OCI-LY7 (cell line): ENCODE measurements around the gene DNM3. TPM values are rescaled to one million over a fixed set of nuclear protein-coding genes. Genes with fewer than 3 reads are reported as not detected.
"Not testable (repeated sequence)": the region's sequence is repeated elsewhere in the genome, so short reads cannot be mapped to it uniquely, and the experiment has no call there.

ENCODE experiments used
- BruUV-seq: library from RNA; stranded (reverse); fragments of 400-500 nt; replicated peaks from 2 replicates; lab custom pipeline; 2021; lab: Mats Ljungman, UMichigan
- CTCF ChIA-PET: fragments of 300-600 bp; sonication (Branson Sonifier 250); formaldehyde crosslinking; loops from one replicate; lab custom pipeline; 2022; ENCODE audit warnings: antibody characterized with exemption; ENCODE audit not compliant: unreplicated experiment; lab: Charles Lee
- POLR2A ChIA-PET: fragments of 300-600 bp; sonication (Branson Sonifier 250); formaldehyde crosslinking; loops from one replicate; lab custom pipeline; 2022; ENCODE audit warnings: antibody characterized with exemption; lab: Charles Lee
- DNase-seq: peaks from one replicate; pipeline ENCODE4 v3.0.0-alpha.2; 2015; ENCODE audit warnings: low spot score
- H2AFZ ChIP-seq: fragments of 200-600 bp; sonication (generic), shearing (Covaris generic); 2 replicates; pipeline ENCODE4 v1.6.1; 2014; ENCODE audit warnings: mild to moderate bottlenecking, antibody characterized with exemption, low read length, moderate library complexity
- H3K27ac ChIP-seq: fragments of 200-600 bp; sonication (generic); 2 replicates; pipeline ENCODE4 v1.5.1; 2014; ENCODE audit warnings: mixed run types, low read depth, mild to moderate bottlenecking, moderate library complexity, low read length, inconsistent platforms; ENCODE audit not compliant: poor library complexity, severe bottlenecking
- H3K36me3 ChIP-seq: fragments of 200-600 bp; sonication (generic); 2 replicates; pipeline ENCODE4 v1.6.1; 2014; ENCODE audit warnings: mild to moderate bottlenecking, antibody characterized with exemption, low read length, moderate library complexity, mixed read lengths; ENCODE audit not compliant: insufficient read depth
- H3K4me1 ChIP-seq: fragments of 200-600 bp; sonication (generic); 2 replicates; pipeline ENCODE4 v1.5.1; 2014; ENCODE audit warnings: mild to moderate bottlenecking, low read length; ENCODE audit not compliant: insufficient read depth, poor library complexity, severe bottlenecking
- H3K4me2 ChIP-seq: fragments of 200-600 bp; sonication (generic); 2 replicates; pipeline ENCODE4 v1.6.1; 2014; ENCODE audit warnings: mild to moderate bottlenecking, low read length
- H3K4me3 ChIP-seq: fragments of 200-600 bp; sonication (generic); 2 replicates; pipeline ENCODE4 v1.5.1; 2014; ENCODE audit warnings: mild to moderate bottlenecking, low read depth, low read length; ENCODE audit not compliant: poor library complexity, severe bottlenecking
- H3K79me2 ChIP-seq: fragments of 200-600 bp; sonication (generic); 2 replicates; pipeline ENCODE4 v1.6.1; 2016; ENCODE audit warnings: low read depth, mild to moderate bottlenecking, low read length, moderate library complexity, mixed read lengths; ENCODE audit not compliant: insufficient read depth
- H3K9me2 ChIP-seq: fragments of 200-600 bp; sonication (generic); 2 replicates; pipeline ENCODE4 v1.6.1; 2016; ENCODE audit warnings: mild to moderate bottlenecking, low read length, mixed read lengths; ENCODE audit not compliant: insufficient read depth
- H3K9me3 ChIP-seq: fragments of 200-600 bp; sonication (generic); 2 replicates; pipeline ENCODE4 v1.6.1; 2014; ENCODE audit warnings: mild to moderate bottlenecking, mixed run types, low read length, mixed read lengths
- H4K20me1 ChIP-seq: fragments of 200-600 bp; sonication (generic); 2 replicates; pipeline ENCODE4 v1.6.1; 2014; ENCODE audit warnings: mild to moderate bottlenecking, antibody characterized with exemption, low read length, moderate library complexity, mixed read lengths; ENCODE audit not compliant: insufficient read depth
- CTCF ChIP-seq: fragments of 200-600 bp; sonication (generic); conservative IDR thresholded peaks from 2 replicates; pipeline ENCODE4 v1.5.1; 2014; ENCODE audit warnings: mild to moderate bottlenecking, antibody characterized with exemption, low read length, moderate library complexity, mixed read lengths
- EZH2phosphoT487 ChIP-seq: fragments of 200-600 bp; sonication (generic); IDR thresholded peaks from 2 replicates; pipeline ENCODE4 v1.6.1; 2018; ENCODE audit warnings: low read depth, borderline replicate concordance, mild to moderate bottlenecking, mixed run types, antibody characterized with exemption, low read length, moderate library complexity, mixed read lengths
- intact Hi-C: fragments of 100-400 bp; cut with micrococcal nuclease; formaldehyde crosslinking; loops from one replicate; pipeline ENCODE4 v1.10.0; 2022; ENCODE audit not compliant: unreplicated experiment
- total RNA-seq, 2 experiments: library from RNA; depleted of rRNA in 1 of 2; stranded (reverse); fragments of >200 nt in 1 of 2; shearing (Covaris generic) in 1 of 2; gene quantifications; 2 replicates each; pipeline ENCODE4 v1.2.3, GENCODE V29; 2014 to 2022

Gene DNM3
- total RNA-seq, 2 experiments from 2014 or later, result 0.47 to 0.61 TPM

DNA sequence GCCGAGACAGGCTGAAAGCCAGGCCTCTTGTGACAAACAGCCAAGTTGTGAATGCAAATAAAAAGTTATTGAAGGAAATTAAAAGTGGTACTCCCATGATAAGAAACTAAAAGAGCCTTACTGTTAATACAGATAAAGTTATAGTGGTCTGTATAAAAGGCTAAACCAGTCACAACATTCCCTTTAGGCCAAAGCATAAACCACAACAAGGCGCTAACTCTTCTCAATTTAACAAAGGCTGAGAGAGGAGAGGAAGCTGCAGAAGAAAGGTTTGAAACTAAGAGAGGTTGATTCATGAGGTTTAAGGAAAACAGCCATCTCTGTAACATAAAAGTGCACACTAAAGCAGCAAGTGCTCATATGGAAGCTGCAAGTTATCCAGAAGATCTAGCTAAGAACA is 589.9 kb downstream of the DNM3 start:
- Histone ChIP-seq H3K4me2 (no peak overlapping the region), H3K4me3 (no peak overlapping the region), H3K9me3 (no peaks in the 10 kb centered on the region), H4K20me1 (peaks cover 9% of the 10 kb centered on the region; the same call in 1 of the 2 replicates), H2AFZ (no peak overlapping the region), H3K79me2 (no peaks in the 10 kb centered on the region), H3K4me1 (no peaks in the 10 kb centered on the region), H3K36me3 (no peaks in the 10 kb centered on the region), H3K27ac (no peak overlapping the region), H3K9me2 (no peaks in the 10 kb centered on the region)
- no TSS peak for BruUV-seq
- TF ChIP-seq EZH2phosphoT487 (no peak), CTCF (no peak)
- ChIA-PET CTCF (interaction anchor here (0.6 kb wide), 1 partner anchor 233 kb away, joined by 3 read pairs; no protein-coding TSS in a partner anchor), POLR2A (no interaction called here)
- DNase-seq, result no peak
- intact Hi-C loops, result no loop called here

DNA sequence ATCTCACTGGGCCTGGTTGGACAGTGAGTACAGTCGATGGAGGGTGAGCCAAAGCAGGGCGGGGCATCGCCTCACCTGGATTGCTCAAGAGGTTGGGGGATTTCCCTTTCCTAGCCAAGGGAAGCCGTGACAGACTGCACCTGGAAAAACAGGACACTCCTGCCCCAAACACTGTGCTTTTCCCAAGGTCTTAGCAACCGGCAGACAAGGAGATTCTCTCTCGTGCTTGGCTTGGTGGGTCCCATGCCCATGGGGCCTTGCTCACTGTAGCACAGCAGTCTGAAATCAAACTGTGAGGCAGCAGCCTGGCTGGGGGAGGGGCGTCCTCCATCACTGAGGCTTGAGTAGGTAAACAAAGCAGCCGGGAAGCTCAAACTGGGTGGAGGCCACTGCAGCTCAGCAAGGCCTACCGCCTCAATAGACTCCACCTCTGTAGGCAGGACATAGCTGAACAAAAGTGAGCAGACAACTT is 590.5 kb downstream of the DNM3 start:
- H4K20me1 ChIP-seq, result peaks cover 9% of the 10 kb centered on the region; the same call in 1 of the 2 replicates
- intact Hi-C loops, result no loop called here
- H3K4me1 ChIP-seq, result no peaks in the 10 kb centered on the region
- H3K9me3 ChIP-seq, result no peaks in the 10 kb centered on the region
- ChIA-PET CTCF (interaction anchor here (0.6 kb wide), 1 partner anchor 1109 kb away, joined by 3 read pairs; no protein-coding TSS in a partner anchor), POLR2A (no interaction called here)
- BruUV-seq, result no TSS peak
- no peak overlapping the region for H2AFZ ChIP-seq
- no peak overlapping the region for H3K27ac ChIP-seq
- DNase-seq, result no peak
- no peaks in the 10 kb centered on the region for H3K9me2 ChIP-seq
- no peaks in the 10 kb centered on the region for H3K79me2 ChIP-seq
- TF ChIP-seq EZH2phosphoT487 (no peak), CTCF (no peak)
- no peaks in the 10 kb centered on the region for H3K36me3 ChIP-seq
- no peak overlapping the region for H3K4me2 ChIP-seq
- no peak overlapping the region for H3K4me3 ChIP-seq

DNA sequence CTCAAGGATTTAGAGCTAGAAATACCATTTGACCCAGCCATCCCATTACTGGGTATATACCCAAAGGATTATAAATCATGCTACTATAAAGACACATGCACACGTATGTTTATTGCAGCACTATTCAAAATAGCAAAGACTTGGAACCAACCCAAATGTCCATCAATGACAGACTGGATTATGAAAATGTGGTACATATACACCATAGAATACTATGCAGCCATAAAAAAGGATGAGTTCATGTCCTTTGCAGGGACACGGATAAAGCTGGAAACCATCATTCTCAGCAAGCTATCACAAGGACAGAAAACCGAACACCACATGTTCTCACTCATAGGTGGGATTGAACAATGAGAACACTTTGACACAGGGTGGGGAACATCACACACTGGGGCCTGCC is 595.9 kb downstream of the DNM3 start:
- BruUV-seq, DNase-seq, intact Hi-C loops, CTCF ChIA-PET, H3K79me2 ChIP-seq, H2AFZ ChIP-seq, H3K4me1 ChIP-seq, POLR2A ChIA-PET, H4K20me1 ChIP-seq, H3K4me3 ChIP-seq, H3K9me3 ChIP-seq, H3K4me2 ChIP-seq, H3K9me2 ChIP-seq, H3K27ac ChIP-seq: not testable (repeated sequence)
- peaks cover 11% of the 10 kb centered on the region for H3K36me3 ChIP-seq
